Measurements from ENCODE around the gene MIPOL1. TPM values are rescaled to one million over a fixed set of nuclear protein-coding genes. Genes with fewer than 3 reads are reported as not detected.
"Not testable (repeated sequence)": the region's sequence is repeated elsewhere in the genome, so short reads cannot be mapped to it uniquely, and the experiment has no call there.

Gene MIPOL1
- total RNA-seq, 3 donors from 2014 or later (not counting 1 experiment from before 2014, with no cell fraction given): not detected

- no peaks in the 10 kb centered on the region for H3K9me3 ChIP-seq (ENCODE audit: control insufficient read depth, insufficient read depth, low read length)
- Mint-ChIP-seq H3K4me1 (no peaks in the 10 kb centered on the region), H3K27ac (no peak overlapping the region), H3K9me3 (peaks cover 3 to 8% of the 10 kb centered on the region in 2 donors), H3K36me3 (no peaks in the 10 kb centered on the region), H3K27me3 (ENCODE audit: low read depth in 2 of 2) (no peaks in the 10 kb centered on the region), H3K4me3 (no peak overlapping the region)
- no peak overlapping the region for H3K4me3 ChIP-seq (ENCODE audit: low read length)
- intact Hi-C loops (cut with micrococcal nuclease): no loop called here
- H3K27me3 ChIP-seq (ENCODE audit: control insufficient read depth, insufficient read depth, low read length): no peaks in the 10 kb centered on the region
- no peak for ATAC-seq
- H3K36me3 ChIP-seq (ENCODE audit: control insufficient read depth, insufficient read depth, low read length): no peaks in the 10 kb centered on the region
- DNase-seq: no peak
- TF ChIP-seq, protein P1, sequence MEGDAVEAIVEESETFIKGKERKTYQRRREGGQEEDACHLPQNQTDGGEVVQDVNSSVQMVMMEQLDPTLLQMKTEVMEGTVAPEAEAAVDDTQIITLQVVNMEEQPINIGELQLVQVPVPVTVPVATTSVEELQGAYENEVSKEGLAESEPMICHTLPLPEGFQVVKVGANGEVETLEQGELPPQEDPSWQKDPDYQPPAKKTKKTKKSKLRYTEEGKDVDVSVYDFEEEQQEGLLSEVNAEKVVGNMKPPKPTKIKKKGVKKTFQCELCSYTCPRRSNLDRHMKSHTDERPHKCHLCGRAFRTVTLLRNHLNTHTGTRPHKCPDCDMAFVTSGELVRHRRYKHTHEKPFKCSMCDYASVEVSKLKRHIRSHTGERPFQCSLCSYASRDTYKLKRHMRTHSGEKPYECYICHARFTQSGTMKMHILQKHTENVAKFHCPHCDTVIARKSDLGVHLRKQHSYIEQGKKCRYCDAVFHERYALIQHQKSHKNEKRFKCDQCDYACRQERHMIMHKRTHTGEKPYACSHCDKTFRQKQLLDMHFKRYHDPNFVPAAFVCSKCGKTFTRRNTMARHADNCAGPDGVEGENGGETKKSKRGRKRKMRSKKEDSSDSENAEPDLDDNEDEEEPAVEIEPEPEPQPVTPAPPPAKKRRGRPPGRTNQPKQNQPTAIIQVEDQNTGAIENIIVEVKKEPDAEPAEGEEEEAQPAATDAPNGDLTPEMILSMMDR (IDR thresholded peaks at IDR 0.05): no peak
- no peaks in the 10 kb centered on the region for H3K4me1 ChIP-seq (ENCODE audit: control insufficient read depth, insufficient read depth, low read length)
- no peak overlapping the region for H3K27ac ChIP-seq (ENCODE audit: low read length)
- WGBS (ENCODE audit: insufficient coverage): 83% methylated on average over 6 of the region's 6 CpGs
Measured at GRCh38 chr14:37384870-37385596, 187.3 kb downstream of the MIPOL1 start.

- H3K27ac Mint-ChIP-seq; H3K27ac ChIP-seq (ENCODE audit: low read length); H3K27me3 Mint-ChIP-seq (ENCODE audit: low read depth in 2 of 2); H3K27me3 ChIP-seq (ENCODE audit: control insufficient read depth, insufficient read depth, low read length); DNase-seq; H3K4me3 Mint-ChIP-seq; H3K4me1 ChIP-seq (ENCODE audit: control insufficient read depth, insufficient read depth, low read length); H3K36me3 ChIP-seq (ENCODE audit: control insufficient read depth, insufficient read depth, low read length); intact Hi-C loops (cut with micrococcal nuclease); H3K4me3 ChIP-seq (ENCODE audit: low read length); ATAC-seq; H3K4me1 Mint-ChIP-seq: not testable (repeated sequence)
- WGBS (ENCODE audit: insufficient coverage): 92% methylated on average over 8 of the region's 8 CpGs
- peaks cover 13% of the 10 kb centered on the region for H3K9me3 ChIP-seq (ENCODE audit: control insufficient read depth, insufficient read depth, low read length)
- Mint-ChIP-seq H3K36me3 (peaks cover 42% of the 10 kb centered on the region), H3K9me3 (peaks cover 16 to 21% of the 10 kb centered on the region in 2 donors)
Measured at GRCh38 chr14:37397157-37397940, 199.6 kb downstream of the MIPOL1 start.

DNA sequence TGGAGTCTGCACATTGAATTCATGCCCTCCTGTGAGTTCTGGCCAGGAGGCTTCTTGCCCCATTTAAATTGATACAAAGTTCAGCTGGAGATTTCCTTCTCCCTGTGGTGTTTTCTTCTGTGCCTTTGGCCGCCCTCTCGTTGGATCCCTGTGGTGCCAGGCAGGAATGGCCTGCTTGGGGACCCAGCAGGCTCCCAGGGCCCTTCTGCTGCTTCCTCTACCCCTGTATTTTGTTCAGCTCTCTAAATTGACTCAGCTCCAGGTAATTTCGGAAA lies 200.1 kb downstream of the MIPOL1 start:
- intact Hi-C loops (cut with micrococcal nuclease): no loop called here
- H3K4me1 ChIP-seq (ENCODE audit: control insufficient read depth, insufficient read depth, low read length): no peaks in the 10 kb centered on the region
- no peak overlapping the region for H3K4me3 ChIP-seq (ENCODE audit: low read length)
- no peak overlapping the region for H3K27ac Mint-ChIP-seq
- H3K36me3 Mint-ChIP-seq: peaks cover 42% of the 10 kb centered on the region
- H3K27ac ChIP-seq (ENCODE audit: low read length): no peak overlapping the region
- no peak overlapping the region for H3K4me3 Mint-ChIP-seq
- H3K9me3 Mint-ChIP-seq: peaks cover 16 to 21% of the 10 kb centered on the region in 2 donors
- 56% methylated on average over 3 of the region's 3 CpGs for WGBS (ENCODE audit: insufficient coverage)
- H3K4me1 Mint-ChIP-seq: no peaks in the 10 kb centered on the region
- no peak for DNase-seq
- no peaks in the 10 kb centered on the region for H3K27me3 ChIP-seq (ENCODE audit: control insufficient read depth, insufficient read depth, low read length)
- TF ChIP-seq, protein P1 (IDR thresholded peaks at IDR 0.05): no peak
- ATAC-seq: no peak
- H3K9me3 ChIP-seq (ENCODE audit: control insufficient read depth, insufficient read depth, low read length): peaks cover 13% of the 10 kb centered on the region
- H3K27me3 Mint-ChIP-seq (ENCODE audit: low read depth in 2 of 2): no peaks in the 10 kb centered on the region
- no peaks in the 10 kb centered on the region for H3K36me3 ChIP-seq (ENCODE audit: control insufficient read depth, insufficient read depth, low read length)

DNA sequence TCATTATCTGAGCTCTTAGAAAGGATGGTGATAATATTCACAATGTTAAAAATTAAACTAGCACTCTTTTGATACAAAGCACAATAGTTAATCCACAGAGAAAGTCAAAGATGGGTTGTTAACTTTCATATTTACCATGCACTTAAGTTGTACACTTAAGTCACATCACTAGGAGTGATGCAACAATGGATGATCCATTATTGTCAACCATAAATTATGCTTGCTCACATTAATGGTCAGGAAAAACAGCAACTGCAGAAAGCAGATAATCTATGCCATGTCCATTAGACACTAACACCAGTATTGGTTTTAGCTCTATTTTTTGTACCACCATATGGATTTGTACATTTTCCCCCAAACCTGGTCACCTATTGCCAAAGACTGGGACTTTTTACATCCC lies 201.8 kb downstream of the MIPOL1 start:
- H3K27ac ChIP-seq (ENCODE audit: low read length): no peak overlapping the region
- H3K4me3 Mint-ChIP-seq: no peak overlapping the region
- peaks cover 36% of the 10 kb centered on the region for H3K36me3 Mint-ChIP-seq
- DNase-seq: no peak
- no peaks in the 10 kb centered on the region for H3K4me1 Mint-ChIP-seq
- H3K27me3 ChIP-seq (ENCODE audit: control insufficient read depth, insufficient read depth, low read length): no peaks in the 10 kb centered on the region
- no peak for ATAC-seq
- H3K4me1 ChIP-seq (ENCODE audit: control insufficient read depth, insufficient read depth, low read length): no peaks in the 10 kb centered on the region
- intact Hi-C loops (cut with micrococcal nuclease): no loop called here
- H3K27me3 Mint-ChIP-seq (ENCODE audit: low read depth in 2 of 2): no peaks in the 10 kb centered on the region
- H3K9me3 ChIP-seq (ENCODE audit: control insufficient read depth, insufficient read depth, low read length): peaks cover 11% of the 10 kb centered on the region
- H3K9me3 Mint-ChIP-seq: peaks cover 11 to 19% of the 10 kb centered on the region in 2 donors
- H3K27ac Mint-ChIP-seq: no peak overlapping the region
- TF ChIP-seq, protein P1 (IDR thresholded peaks at IDR 0.05): no peak
- H3K36me3 ChIP-seq (ENCODE audit: control insufficient read depth, insufficient read depth, low read length): no peaks in the 10 kb centered on the region
- H3K4me3 ChIP-seq (ENCODE audit: low read length): no peak overlapping the region
